A549 treated with Hydrocortisone at 1 μM for 4 hours (cell line): ENCODE results near the gene MRPL40. TPM values are rescaled to one million over a fixed set of nuclear protein-coding genes. Genes with fewer than 3 reads are reported as not detected.

ENCODE experiments used
- total RNA-seq: library from RNA; stranded (reverse); fragments of 200-300 nt; extraction: Qiagen RNA extraction; gene quantifications from 5 replicates; pipeline ENCODE4 v1.2.3, GENCODE V29; 2022

Gene MRPL40
- total RNA-seq, result 36.5 to 55.1 TPM (median 48.0 TPM) in 5 replicates

DNA sequence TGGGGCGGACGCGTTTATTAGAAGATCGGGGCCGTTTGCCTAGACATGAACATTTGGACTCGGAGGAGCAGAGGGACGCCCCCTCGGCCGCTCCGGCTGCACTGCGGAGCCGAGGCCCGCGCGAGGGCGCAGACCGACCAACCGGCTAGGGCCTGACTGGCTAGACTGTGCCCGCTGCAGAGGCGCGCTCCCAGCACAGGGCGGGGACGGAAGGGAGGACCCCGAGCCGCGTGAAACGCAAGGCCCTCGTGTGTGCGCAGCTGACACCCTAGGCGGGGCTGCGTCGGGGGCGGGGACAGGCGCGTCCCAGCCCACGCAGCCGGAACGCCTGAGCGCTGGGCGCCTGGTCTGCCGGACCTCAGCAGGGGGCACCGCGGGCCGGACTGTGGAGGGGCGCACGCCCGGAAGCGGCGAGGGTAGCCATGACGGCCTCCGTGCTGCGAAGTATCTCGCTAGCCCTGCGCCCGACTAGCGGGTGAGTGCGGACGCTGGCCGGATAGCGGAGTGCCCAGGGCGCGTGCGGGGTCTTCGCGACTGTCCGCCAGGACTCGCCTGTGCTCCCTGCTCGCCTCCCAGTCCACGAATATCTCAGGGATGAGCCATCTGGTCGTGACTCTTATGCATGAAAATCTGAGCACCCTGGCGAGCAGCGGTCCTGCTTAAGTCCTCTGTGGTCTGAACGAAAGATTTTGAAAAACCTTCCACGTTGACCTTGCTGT, at the start of gene MRPL40:
Gene MRPL40 (plus strand): TSS at position 413 of the 719 bp plus-strand sequence. CDS start 10 bp downstream, at position 423.

DNA sequence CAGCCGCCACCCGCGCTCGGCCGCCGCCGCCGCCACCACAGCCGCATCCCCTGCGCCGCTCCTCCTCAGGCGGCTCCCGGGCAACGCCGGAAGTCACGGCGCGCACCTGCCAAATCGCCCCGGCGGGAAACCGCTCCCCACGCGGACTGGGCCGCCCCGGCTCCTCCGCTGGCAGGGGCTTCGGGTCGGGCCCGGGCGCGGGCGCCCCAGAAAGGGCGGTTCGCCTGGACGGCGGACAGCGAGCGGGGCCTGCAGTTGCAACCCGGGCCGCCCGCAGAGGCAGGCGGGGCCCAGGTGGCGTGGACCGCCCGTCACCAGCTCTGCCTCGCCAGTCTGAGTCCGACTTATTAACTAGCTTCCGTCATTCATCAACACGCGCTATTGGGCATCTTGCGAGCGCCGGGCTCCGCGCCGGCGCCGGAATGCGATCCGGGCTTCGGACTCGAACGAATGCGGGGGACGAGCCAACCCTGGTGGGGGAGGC, 654 bp upstream of the MRPL40 start, which contains the start of gene HIRA:
Gene HIRA (minus strand): TSS at position 85 of the 484 bp plus-strand sequence. CDS start 257 bp downstream, outside the sequence.

DNA sequence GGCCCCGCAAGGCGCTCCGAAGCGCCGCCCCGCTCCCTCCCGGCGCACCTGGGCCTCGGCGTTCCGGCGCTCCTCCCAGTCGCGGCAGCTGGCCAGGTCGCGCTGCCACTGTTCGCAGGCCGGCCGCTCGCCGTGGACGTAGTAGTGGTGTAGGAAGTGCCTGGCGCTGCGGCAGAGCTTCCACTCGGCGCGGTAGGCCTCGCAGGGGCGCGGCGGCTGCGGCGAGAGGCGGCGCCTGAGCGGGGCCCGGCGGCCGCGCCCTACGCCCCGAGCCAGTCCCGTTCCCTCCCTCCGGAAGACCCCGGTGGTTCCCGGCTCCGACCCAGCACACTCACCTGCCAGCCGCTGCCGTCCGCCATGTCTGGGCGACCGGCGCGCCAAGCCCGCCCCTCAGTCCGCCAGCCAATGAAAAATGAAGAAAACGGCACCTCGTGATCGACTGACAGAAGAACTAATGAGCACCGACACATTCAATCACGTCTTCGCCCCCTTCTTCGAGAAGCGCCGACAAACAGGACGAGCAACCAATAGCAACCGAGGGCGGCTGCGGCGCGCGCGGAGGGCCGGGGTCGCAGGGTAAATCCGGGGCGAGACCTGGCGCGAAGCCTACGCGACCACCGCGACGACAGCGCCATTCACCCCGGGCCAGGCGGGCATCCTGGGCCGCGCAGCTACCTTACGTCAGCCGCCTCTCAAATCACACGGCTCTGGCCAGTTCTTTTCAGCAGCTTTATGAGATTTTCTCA, 15.2 kb downstream of the MRPL40 start, which contains the start of gene C22orf39:
Gene C22orf39 (minus strand): TSS at position 382 of the 746 bp plus-strand sequence. CDS start 23 bp downstream, at position 359.

DNA sequence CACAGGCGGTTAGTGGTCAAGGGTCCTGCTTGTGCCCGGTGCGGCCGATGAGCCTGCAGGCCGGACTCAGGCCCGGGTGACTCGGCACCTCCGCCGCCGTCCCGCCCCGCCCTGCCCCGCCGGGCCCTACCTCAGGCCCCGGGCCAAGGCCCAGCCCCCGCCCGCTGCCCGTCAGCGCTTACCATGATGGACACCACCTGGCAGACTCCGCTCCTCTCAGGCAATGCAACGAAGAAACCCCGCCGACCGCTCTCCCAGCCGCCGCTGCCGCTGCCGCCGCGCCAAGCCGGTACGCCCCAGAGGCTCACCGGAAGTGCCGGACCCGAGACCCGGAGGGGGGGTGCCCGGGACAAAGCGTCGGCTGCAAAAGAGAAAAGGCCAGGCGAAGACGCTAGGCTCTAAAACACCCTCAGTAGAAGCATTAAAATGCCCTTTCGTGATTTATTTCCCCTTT, 46.6 kb downstream of the MRPL40 start, which contains the start of gene UFD1:
Gene UFD1 (minus strand): TSS at position 293 of the 454 bp plus-strand sequence. CDS start 108 bp downstream, at position 185.

DNA sequence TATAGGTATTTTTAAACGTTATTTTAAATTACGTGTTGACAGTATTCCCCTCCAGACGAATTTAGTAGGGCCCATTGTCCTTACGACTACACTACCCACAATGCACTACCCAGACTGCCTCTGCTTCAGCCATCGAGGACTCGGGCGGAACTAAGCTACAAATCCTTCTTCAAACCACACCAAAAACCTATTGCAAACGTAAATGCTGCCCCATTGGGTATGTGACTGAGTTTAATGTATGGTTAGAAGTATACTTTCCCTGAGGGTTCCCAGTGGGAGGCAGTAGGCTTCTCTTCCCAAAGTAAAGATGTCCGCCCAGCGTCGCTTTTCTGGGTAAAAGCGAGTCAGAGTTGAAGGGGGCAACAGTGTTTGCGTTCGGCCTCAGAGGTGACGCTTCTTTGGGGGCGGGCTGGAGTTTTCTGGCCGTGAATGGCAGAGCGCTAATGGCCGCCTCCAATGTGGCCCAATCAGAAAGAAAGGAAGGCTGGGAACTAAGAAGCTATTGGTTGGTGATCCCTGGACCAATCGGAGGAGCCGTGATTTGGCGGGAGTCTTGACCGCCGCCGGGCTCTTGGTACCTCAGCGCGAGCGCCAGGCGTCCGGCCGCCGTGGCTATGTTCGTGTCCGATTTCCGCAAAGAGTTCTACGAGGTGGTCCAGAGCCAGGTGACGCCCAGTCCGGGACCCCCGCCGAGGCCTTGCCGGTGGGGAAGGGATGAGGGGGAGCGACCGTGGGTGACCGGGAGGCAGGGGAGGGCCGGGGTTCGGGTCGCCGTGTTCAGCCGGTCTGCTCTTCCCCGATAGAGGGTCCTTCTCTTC, 47.2 kb downstream of the MRPL40 start, which contains the start of gene CDC45:
Gene CDC45 (plus strand): TSS at position 566 of the 818 bp plus-strand sequence. CDS start 49 bp downstream, at position 615.

Other genes starting within 250 kb of the MRPL40 start
- 3.8 to 5.1 TPM (median 4.7 TPM) in 5 replicates for gene CLTCL1, start 140.8 kb upstream of the MRPL40 start, total RNA-seq
- gene HIRA, start 812 bp upstream of the MRPL40 start, total RNA-seq, result 22.3 to 23.7 TPM (median 23.2 TPM) in 5 replicates
- gene C22orf39, start 15.2 kb downstream of the MRPL40 start, total RNA-seq, result 11.9 to 15.2 TPM (median 14.5 TPM) in 5 replicates
- 94.4 to 105 TPM (median 95.8 TPM) in 5 replicates for gene UFD1, start 46.6 kb downstream of the MRPL40 start, total RNA-seq
- gene CDC45, start 47.4 kb downstream of the MRPL40 start, total RNA-seq, result 22.7 to 29.4 TPM (median 24.5 TPM) in 5 replicates
- not detected in 5 replicates for gene CLDN5, start 91.9 kb downstream of the MRPL40 start, total RNA-seq